ENCODE data around the gene PRDX4. TPM values are rescaled to one million over a fixed set of nuclear protein-coding genes. Genes with fewer than 3 reads are reported as not detected.

Gene PRDX4
- total RNA-seq, 1 experiment from 2014 or later = 142 TPM

- TF ChIP-seq ZNF532 (CRISPR knock-in tag; IDR thresholded peaks at IDR 0.05; ENCODE audit: borderline replicate concordance) = no peak
- no peak for TF ChIP-seq ZNF512 (CRISPR knock-in tag; IDR thresholded peaks at IDR 0.05; ENCODE audit: borderline replicate concordance)
- no peak for TF ChIP-seq ZNF219 (CRISPR knock-in tag; IDR thresholded peaks at IDR 0.05; ENCODE audit: borderline replicate concordance)
- no peak for TF ChIP-seq HMGA2 (CRISPR knock-in tag; IDR thresholded peaks at IDR 0.05)
- TF ChIP-seq FOXK1 (CRISPR knock-in tag; IDR thresholded peaks at IDR 0.05) = no peak
- TF ChIP-seq IRF1 (CRISPR knock-in tag; IDR thresholded peaks at IDR 0.05) = no peak
- TF ChIP-seq ESRRA (CRISPR knock-in tag; IDR thresholded peaks at IDR 0.05; ENCODE audit: borderline replicate concordance) = no peak
- TF ChIP-seq ERG (CRISPR knock-in tag; IDR thresholded peaks at IDR 0.05) = no peak
- TF ChIP-seq, protein P1, sequence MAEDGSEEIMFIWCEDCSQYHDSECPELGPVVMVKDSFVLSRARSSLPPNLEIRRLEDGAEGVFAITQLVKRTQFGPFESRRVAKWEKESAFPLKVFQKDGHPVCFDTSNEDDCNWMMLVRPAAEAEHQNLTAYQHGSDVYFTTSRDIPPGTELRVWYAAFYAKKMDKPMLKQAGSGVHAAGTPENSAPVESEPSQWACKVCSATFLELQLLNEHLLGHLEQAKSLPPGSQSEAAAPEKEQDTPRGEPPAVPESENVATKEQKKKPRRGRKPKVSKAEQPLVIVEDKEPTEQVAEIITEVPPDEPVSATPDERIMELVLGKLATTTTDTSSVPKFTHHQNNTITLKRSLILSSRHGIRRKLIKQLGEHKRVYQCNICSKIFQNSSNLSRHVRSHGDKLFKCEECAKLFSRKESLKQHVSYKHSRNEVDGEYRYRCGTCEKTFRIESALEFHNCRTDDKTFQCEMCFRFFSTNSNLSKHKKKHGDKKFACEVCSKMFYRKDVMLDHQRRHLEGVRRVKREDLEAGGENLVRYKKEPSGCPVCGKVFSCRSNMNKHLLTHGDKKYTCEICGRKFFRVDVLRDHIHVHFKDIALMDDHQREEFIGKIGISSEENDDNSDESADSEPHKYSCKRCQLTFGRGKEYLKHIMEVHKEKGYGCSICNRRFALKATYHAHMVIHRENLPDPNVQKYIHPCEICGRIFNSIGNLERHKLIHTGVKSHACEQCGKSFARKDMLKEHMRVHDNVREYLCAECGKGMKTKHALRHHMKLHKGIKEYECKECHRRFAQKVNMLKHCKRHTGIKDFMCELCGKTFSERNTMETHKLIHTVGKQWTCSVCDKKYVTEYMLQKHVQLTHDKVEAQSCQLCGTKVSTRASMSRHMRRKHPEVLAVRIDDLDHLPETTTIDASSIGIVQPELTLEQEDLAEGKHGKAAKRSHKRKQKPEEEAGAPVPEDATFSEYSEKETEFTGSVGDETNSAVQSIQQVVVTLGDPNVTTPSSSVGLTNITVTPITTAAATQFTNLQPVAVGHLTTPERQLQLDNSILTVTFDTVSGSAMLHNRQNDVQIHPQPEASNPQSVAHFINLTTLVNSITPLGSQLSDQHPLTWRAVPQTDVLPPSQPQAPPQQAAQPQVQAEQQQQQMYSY (CRISPR knock-in tag; IDR thresholded peaks at IDR 0.05) = no peak
These were observed 45.5 kb upstream of the PRDX4 start (continued) for GRCh38 chrX:23621621-23622265.

GRCh38 chrX:23623797-23624196, 43.5 kb upstream of the PRDX4 start:
- Mint-ChIP-seq H3K4me1 (no peaks in the 10 kb centered on the region), H3K27me3 (ENCODE audit: low read depth) (no peaks in the 10 kb centered on the region; the same call in 1 of the 2 replicates), H3K4me3 (no peak overlapping the region), H3K9me3 (no peaks in the 10 kb centered on the region), H3K36me3 (no peaks in the 10 kb centered on the region), H3K27ac (no peak overlapping the region)
- DNase-seq (ENCODE audit: low spot score) (no peak), ATAC-seq (no peak)
- ChIA-PET CTCF (no interaction called here), POLR2A (no interaction called here)
- TF ChIP-seq IRF1 (CRISPR knock-in tag; IDR thresholded peaks at IDR 0.05) = no peak
- no peak for TF ChIP-seq ERG (CRISPR knock-in tag; IDR thresholded peaks at IDR 0.05)
- no peak for TF ChIP-seq NR1H2 (CRISPR knock-in tag; IDR thresholded peaks at IDR 0.05)
- no peak for TF ChIP-seq ZNF263 (CRISPR knock-in tag; IDR thresholded peaks at IDR 0.05; ENCODE audit: low read depth)
- TF ChIP-seq PRRX2 (CRISPR knock-in tag; IDR thresholded peaks at IDR 0.05) = no peak
- TF ChIP-seq ATF2 (CRISPR knock-in tag; IDR thresholded peaks at IDR 0.05; ENCODE audit: borderline replicate concordance, low read depth) = no peak
- TF ChIP-seq AR (CRISPR knock-in tag; IDR thresholded peaks at IDR 0.05) = no peak
- TF ChIP-seq ZNF138 (CRISPR knock-in tag; conservative IDR thresholded peaks at IDR 0.05) = no peak

Measured in WTC11 (cell line).